HG02970 (cell line): Measurements from ENCODE around the gene NXNL2.

Experiments used
- ATAC-seq: cut with Tn5 transposase; IDR thresholded peaks from one replicate; pipeline ENCODE4 v1.9.1; 2021; ENCODE audit warnings: mild to moderate bottlenecking, moderate library complexity, moderate number of reproducible peaks; ENCODE audit not compliant: unreplicated experiment, low FRiP score

NXNL2 gene

DNA sequence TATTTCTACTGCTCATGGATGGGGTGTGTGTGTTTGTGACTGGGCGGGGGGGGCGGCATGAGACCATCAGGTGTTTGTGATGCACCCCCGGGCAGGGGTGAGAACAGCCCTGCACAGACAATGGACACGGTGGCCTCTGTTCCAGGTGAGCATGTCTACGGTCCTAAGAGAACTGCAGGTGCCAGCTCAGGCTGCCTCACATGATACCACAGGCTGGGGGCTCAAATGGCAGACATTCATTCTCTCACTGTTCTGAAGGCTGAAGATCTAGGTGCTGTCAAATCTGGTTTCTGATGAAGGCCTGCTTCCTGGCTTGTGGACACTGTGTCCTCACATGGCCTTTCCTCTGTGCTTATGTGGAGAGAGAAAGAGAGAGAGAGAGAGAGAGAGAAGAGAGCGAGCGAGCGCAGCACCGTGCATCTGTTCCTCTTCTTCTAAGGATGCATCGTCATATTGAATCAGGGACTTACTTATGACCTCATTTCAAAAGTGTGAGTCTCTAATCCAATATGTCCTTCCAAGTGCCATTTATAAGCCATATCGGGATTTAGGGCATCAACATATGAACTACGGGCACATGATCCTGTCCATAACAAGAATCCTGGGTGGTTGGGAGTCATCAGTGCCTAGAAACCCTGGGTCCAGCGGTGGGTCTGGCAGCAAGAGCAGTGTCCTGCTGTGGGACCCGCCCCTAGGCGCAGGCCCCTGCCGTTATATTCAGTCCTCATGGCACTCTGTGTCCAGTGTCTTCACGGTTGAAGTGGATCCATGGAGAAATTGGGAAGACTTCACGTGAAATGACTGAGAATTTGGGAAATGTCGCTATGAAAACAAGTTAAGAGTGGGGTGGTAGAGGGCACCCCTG is 42.5 kb downstream of the NXNL2 start:
- ATAC-seq: no peak

DNA sequence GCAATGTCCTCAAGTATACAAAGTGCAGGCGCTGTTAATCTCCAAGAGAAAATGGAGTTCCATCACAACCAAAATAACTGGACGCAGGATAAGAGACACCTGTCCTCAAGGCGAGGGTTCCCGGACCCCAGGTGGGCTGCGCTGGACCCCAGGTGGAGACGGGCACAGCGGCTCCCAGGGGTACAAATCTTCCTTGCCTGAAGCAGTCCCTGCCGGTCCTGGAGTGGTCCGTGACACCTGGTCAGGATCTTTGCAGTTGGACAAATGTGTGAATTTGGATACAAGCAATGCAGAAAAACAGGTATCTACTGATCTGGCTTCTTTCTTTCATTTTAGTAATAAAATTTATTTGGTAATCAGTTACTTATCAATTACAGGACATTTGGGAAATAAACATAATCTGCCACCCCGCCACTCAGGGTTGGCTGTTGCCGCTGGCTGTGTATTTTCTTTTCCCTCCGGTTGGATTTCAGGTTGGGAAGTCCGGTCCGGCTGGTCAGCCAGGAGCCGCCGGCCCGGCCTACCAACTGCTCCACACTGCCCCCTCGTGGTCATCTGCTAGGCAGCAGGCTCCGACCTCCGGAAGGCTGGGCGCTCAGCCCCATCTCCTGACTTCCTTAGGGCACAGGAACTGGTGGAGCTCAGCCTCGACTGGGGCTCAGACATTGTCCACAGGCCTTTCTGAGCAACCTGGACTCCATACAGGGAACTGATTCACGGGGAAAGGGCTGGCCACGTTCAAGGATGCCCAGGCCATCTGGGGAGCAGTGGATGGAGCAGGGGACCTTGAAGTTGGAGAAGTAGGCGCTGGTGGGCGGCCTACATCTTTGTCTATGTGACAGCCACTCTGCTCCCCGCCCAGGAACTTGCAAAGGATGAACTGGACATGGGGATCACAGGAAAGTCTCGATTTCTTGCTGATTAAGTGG is 43.4 kb downstream of the NXNL2 start:
- ATAC-seq: peak; percentile 76

GRCh38 chr9:88579050-88579715 is 44.2 kb downstream of the NXNL2 start:
- no peak for ATAC-seq

DNA sequence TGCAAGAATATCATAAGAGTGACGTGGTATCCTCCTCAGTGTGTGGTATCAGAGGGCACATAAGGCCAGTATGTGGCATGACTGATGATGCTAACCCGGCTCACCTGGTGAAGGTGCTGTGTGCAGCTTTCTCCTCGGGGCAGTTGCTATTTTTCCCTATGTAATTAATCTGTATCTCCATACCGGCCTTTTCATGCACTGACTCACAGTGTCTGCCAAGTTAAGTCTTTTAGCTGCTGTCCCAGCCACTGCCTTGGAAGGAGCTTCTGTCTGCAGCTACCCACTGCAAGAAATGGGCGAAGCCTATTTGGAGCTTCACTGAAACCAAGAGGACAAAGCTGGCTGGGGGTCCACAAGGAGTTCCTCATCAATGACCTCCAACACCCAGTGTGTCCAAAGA is 46.0 kb downstream of the NXNL2 start:
- no peak for ATAC-seq

DNA sequence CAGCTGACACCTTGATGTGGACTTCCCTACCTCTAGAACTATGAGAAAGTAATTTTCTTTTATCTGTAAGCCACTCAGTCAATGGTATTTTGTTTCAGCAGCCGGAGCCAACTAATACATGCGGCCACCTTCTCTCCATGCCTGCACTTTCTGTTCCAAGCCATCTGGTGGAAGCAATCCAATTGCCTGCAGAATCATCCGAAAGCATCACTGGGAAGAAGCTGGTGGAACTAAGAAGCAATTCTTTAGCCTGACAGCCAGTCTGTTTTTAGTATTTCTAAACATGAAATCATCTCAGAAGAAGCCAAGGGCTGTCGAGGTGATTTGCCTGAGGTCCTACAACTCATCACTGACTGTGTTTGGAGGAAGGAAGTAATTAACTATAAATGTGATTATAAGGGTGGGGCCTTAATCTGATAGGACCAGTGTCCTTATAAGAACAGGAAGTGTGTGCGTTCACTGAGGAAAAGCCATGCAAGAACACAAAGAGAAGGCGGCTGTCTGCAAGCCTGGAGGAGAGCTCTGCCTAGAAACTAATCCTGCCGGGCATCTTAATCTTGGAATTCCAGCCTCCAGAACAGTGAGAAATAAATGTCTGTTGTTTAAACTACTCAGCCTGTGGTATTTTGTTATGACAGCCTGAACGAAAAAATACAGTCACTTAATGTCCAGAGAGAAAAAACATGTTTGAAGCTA is 49.1 kb downstream of the NXNL2 start:
- no peak for ATAC-seq

DNA sequence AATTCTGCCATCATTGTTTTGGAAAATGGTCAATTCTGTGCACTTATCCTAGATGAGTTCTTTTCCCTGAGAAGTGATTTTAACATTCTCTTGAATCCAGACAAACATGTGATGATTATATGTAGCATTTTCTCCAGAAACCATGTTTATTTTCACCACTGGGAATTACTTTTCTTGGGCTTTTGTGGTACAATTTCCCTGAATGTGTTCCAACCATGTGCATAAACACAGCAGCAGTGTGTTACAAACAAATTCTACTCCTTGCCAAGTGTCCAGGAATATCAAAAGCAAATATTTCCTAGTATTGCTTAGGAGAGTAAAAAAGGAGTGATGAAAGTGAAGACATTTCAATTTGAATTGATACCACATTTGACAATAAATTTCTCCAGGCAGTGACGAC is 50.4 kb downstream of the NXNL2 start:
- no peak for ATAC-seq

GRCh38 chr9:88586452-88586851 is 51.5 kb downstream of the NXNL2 start:
- no peak for ATAC-seq

- no peak for ATAC-seq
These were observed 52.2 kb downstream of the NXNL2 start for GRCh38 chr9:88587182-88587581.

GRCh38 chr9:88587885-88588649 is 53.1 kb downstream of the NXNL2 start:
- ATAC-seq: no peak

GRCh38 chr9:88589656-88590055 is 54.7 kb downstream of the NXNL2 start:
- ATAC-seq: no peak

- no peak for ATAC-seq
These were observed 55.7 kb downstream of the NXNL2 start for GRCh38 chr9:88590558-88591146.

DNA sequence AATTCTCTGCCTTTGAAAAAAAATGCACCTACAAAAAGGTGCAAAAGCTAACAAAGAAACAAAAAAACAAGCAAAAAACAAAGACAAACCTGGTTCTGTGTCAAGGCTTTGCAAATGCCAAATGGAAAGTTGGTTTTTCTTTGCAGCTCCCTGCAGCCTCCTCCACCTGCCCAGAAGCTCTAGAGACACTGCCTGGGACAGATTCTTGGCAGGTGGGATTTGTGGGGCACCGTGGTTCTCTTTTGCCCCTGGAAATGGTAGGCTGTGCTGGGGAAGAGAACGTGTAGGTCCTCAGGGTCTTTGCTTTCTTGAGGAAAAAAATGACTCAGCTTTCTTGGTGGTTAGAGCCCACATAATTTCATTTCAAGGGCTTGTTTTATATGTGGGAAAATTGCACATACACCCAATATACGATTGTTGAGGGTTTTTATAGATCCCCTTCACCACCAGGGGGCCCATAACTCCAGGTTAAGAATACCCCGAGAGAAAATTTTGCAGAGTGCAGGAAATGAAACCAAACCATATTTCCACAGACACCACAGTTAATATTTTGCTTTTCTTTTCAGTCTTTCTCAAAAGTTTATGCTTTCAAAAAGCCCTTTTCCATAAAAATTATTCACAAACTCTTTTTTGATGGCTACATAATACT is 58.7 kb downstream of the NXNL2 start:
- no peak for ATAC-seq
